ENCODE measurements around the gene NAT9. TPM values are rescaled to one million over a fixed set of nuclear protein-coding genes. Genes with fewer than 3 reads are reported as not detected.

The NAT9 gene
- total and polyA plus RNA-seq, 2 donors (not counting 3 experiments of a cell fraction or from before 2014, with no cell fraction given) = 39.3 to 44.8 TPM

- Histone ChIP-seq H3K9me1 (replicated peaks; ENCODE audit: control insufficient read depth, extremely low read depth, insufficient read depth, low read length) (no peaks in the 10 kb centered on the region), H3K27ac (ENCODE audit: insufficient read depth, low read depth, low read length) (no peak overlapping the region), H3K27me3 (ENCODE audit: control insufficient read depth in 2 of 2, insufficient read depth in 2 of 2, low read length in 2 of 2) (no peaks in the 10 kb centered on the region), H3K4me1 (ENCODE audit: control insufficient read depth, extremely low read depth, insufficient read depth, low read length) (peaks cover 7% of the 10 kb centered on the region), H3K79me2 (ENCODE audit: control insufficient read depth, insufficient read depth, low read length) (no peaks in the 10 kb centered on the region), H3K4me2 (ENCODE audit: insufficient read depth, low read length) (no peak overlapping the region), H3K9me3 (replicated peaks; ENCODE audit: control insufficient read depth, insufficient read depth, low read length) (no peaks in the 10 kb centered on the region), H2AFZ (ENCODE audit: low read depth, low read length) (no peak overlapping the region), H3K4me3 (replicated peaks in 1 of 3; ENCODE audit: insufficient read depth in 1 of 3, low read depth in 1 of 3, low read length in 3 of 3) (no peak overlapping the region), H3K9ac (replicated peaks; ENCODE audit: extremely low read depth, insufficient read depth, low read length) (no peak overlapping the region), H3K36me3 (ENCODE audit: control insufficient read depth in 2 of 2, extremely low read depth in 1 of 2, insufficient read depth in 2 of 2, low read length in 2 of 2) (no peaks in the 10 kb centered on the region), H4K20me1 (replicated peaks; ENCODE audit: control insufficient read depth, extremely low read depth, insufficient read depth, low read length) (no peaks in the 10 kb centered on the region)
- CTCF ChIA-PET = interaction anchor here (0.9 to 3.5 kb wide), 4 partner anchors 13 to 34 kb away, joined by 3 to 14 read pairs (median 6); partner anchors contain the start of gene RAB37
- dilution Hi-C loops (cut with MboI; ENCODE audit: extremely low pct_ligation_motif_present, low sequenced_read_pairs) (no loop called here), intact Hi-C loops (cut with micrococcal nuclease) (loop anchor here (1.0 kb wide), 1 partner anchor 8 kb away; no protein-coding TSS in a partner anchor)
- no TSS peak for BruUV-seq (replicated peaks)
- DNase-seq (ENCODE audit: low read depth, low spot score) = no peak
- POLR2A ChIA-PET = interaction anchor here (0.5 to 0.9 kb wide), 2 partner anchors 17 to 19 kb away, joined by 4 to 5 read pairs; partner anchors contain the start of gene NAT9
- no peak for FAIRE-seq
- TF ChIP-seq POLR2A (IDR thresholded peaks at IDR 0.05; ENCODE audit: low read depth, low read length) = no peak
- no peak for TF ChIP-seq GATA2 (IDR thresholded peaks at IDR 0.05; ENCODE audit: insufficient read depth, insufficient read length, low read depth, low read length)
Observed at GRCh38 chr17:74757502-74757901, 18.6 kb downstream of the NAT9 start.

GRCh38 chr17:74756891-74757290 is 19.3 kb downstream of the NAT9 start:
- FAIRE-seq (no peak), DNase-seq (ENCODE audit: low read depth, low spot score) (no peak)
- POLR2A ChIA-PET = interaction anchor here (0.5 to 0.9 kb wide), 2 partner anchors 18 to 19 kb away, joined by 4 to 5 read pairs; partner anchors contain the start of gene NAT9
- dilution Hi-C loops (cut with MboI; ENCODE audit: extremely low pct_ligation_motif_present, low sequenced_read_pairs) (no loop called here), intact Hi-C loops (cut with micrococcal nuclease) (loop anchor here (1.0 kb wide), 1 partner anchor 8 kb away; no protein-coding TSS in a partner anchor)
- no peak overlapping the region for H3K27ac ChIP-seq (ENCODE audit: insufficient read depth, low read depth, low read length)
- no peaks in the 10 kb centered on the region for H3K79me2 ChIP-seq (ENCODE audit: control insufficient read depth, insufficient read depth, low read length)
- H3K27me3 ChIP-seq (ENCODE audit: control insufficient read depth in 2 of 2, insufficient read depth in 2 of 2, low read length in 2 of 2) = no peaks in the 10 kb centered on the region
- H3K9ac ChIP-seq (replicated peaks; ENCODE audit: extremely low read depth, insufficient read depth, low read length) = no peak overlapping the region
- no TSS peak for BruUV-seq (replicated peaks)
- no peak overlapping the region for H2AFZ ChIP-seq (ENCODE audit: low read depth, low read length)
- TF ChIP-seq JUN (IDR thresholded peaks at IDR 0.05; ENCODE audit: borderline replicate concordance, insufficient read depth, insufficient read length, low read depth) = no peak
- TF ChIP-seq POLR2AphosphoS5 (IDR thresholded peaks at IDR 0.05; ENCODE audit: insufficient read depth, low read depth, low read length) = no peak
- TF ChIP-seq CTCF (IDR thresholded peaks at IDR 0.05; ENCODE audit: extremely low read depth in 1 of 2, insufficient read depth in 1 of 2, low read depth in 1 of 2, low read length in 2 of 2) = no peak
- no peak for TF ChIP-seq POLR2A (IDR thresholded peaks at IDR 0.05; ENCODE audit: low read depth, low read length)
- no peak for TF ChIP-seq FOS (IDR thresholded peaks at IDR 0.05; ENCODE audit: borderline replicate concordance, insufficient read depth, low read length)
- TF ChIP-seq MAX (IDR thresholded peaks at IDR 0.05; ENCODE audit: insufficient read depth, insufficient read length) = no peak
- no peak for TF ChIP-seq GATA2 (IDR thresholded peaks at IDR 0.05; ENCODE audit: insufficient read depth, insufficient read length, low read depth, low read length)
- TF ChIP-seq MYC (IDR thresholded peaks at IDR 0.05; ENCODE audit: low read depth, low read length) = no peak
- TF ChIP-seq EZH2 (IDR thresholded peaks at IDR 0.05; ENCODE audit: borderline replicate concordance, low read depth, low read length, severe bottlenecking) = no peak
- H3K4me1 ChIP-seq (ENCODE audit: control insufficient read depth, extremely low read depth, insufficient read depth, low read length) = peaks cover 7% of the 10 kb centered on the region
- no peak overlapping the region for H3K4me3 ChIP-seq (replicated peaks in 1 of 3; ENCODE audit: insufficient read depth in 1 of 3, low read depth in 1 of 3, low read length in 3 of 3)
- no peak overlapping the region for H3K4me2 ChIP-seq (ENCODE audit: insufficient read depth, low read length)
- H4K20me1 ChIP-seq (replicated peaks; ENCODE audit: control insufficient read depth, extremely low read depth, insufficient read depth, low read length) = no peaks in the 10 kb centered on the region
- no peaks in the 10 kb centered on the region for H3K36me3 ChIP-seq (ENCODE audit: control insufficient read depth in 2 of 2, extremely low read depth in 1 of 2, insufficient read depth in 2 of 2, low read length in 2 of 2)
- CTCF ChIA-PET = interaction anchor here (0.9 to 3.5 kb wide), 3 partner anchors 12 to 20 kb away, joined by 3 to 14 read pairs (median 8); partner anchors contain the start of gene RAB37
- no peaks in the 10 kb centered on the region for H3K9me3 ChIP-seq (replicated peaks; ENCODE audit: control insufficient read depth, insufficient read depth, low read length)
- H3K9me1 ChIP-seq (replicated peaks; ENCODE audit: control insufficient read depth, extremely low read depth, insufficient read depth, low read length) = no peaks in the 10 kb centered on the region

All from endothelial cell of umbilical vein (primary cell).